Measurements from ENCODE around the gene ZNF521. TPM values are rescaled to one million over a fixed set of nuclear protein-coding genes. Genes with fewer than 3 reads are reported as not detected.
"Not testable (repeated sequence)": the region's sequence is repeated elsewhere in the genome, so short reads cannot be mapped to it uniquely, and the experiment has no call there.

The ZNF521 gene
- total RNA-seq, 1 experiment from 2014 or later, result not detected

GRCh38 chr18:25044694-25045093 lies 307.3 kb downstream of the ZNF521 start:
- Histone ChIP-seq H3K27me3 (ENCODE audit: low read length) (0 out of 2 replicates have a peak, but pooled peaks cover 3% of the 10 kb centered on the region), H3K4me1 (ENCODE audit: low read length) (no peaks in the 10 kb centered on the region), H3K9ac (ENCODE audit: low read length) (no peak overlapping the region), H3K4me3 (ENCODE audit: low read length) (no peak overlapping the region), H3K27ac (ENCODE audit: low read length) (no peak overlapping the region), H3K79me2 (ENCODE audit: low read length) (no peaks in the 10 kb centered on the region), H3K9me2 (replicated peaks; ENCODE audit: insufficient read depth, low read length) (no peaks in the 10 kb centered on the region), H3K4me2 (ENCODE audit: low read depth, low read length, poor library complexity, severe bottlenecking) (no peak overlapping the region), H2AFZ (ENCODE audit: low read length) (no peak overlapping the region), H3K36me3 (ENCODE audit: insufficient read depth, low read length) (no peaks in the 10 kb centered on the region), H4K20me1 (ENCODE audit: insufficient read depth, low read depth, low read length) (no peaks in the 10 kb centered on the region), H3K9me3 (ENCODE audit: low read length) (no peaks in the 10 kb centered on the region)
- DNase-seq, result no peak

DNA sequence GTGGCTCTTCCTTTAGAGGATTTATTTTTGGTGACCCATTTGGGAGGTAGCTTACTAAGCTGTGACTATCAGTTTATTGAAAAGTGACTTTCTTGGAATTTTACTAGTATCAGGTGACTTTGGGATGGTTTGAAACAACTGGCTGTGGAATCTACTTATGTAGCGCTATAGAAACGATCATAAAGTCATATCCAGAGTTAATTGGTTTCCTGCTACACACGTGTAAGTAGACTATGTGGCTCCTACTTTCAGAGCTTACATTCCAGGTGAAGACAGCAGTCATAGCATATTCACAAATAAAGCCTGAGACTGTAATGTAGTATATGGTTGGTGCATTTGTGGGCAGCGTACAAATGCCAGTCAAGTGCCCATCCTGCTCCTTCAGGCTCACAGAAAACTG lies 308.9 kb downstream of the ZNF521 start:
- no peaks in the 10 kb centered on the region for H4K20me1 ChIP-seq (ENCODE audit: insufficient read depth, low read depth, low read length)
- H3K4me3 ChIP-seq (ENCODE audit: low read length), result no peak overlapping the region
- no peaks in the 10 kb centered on the region for H3K9me2 ChIP-seq (replicated peaks; ENCODE audit: insufficient read depth, low read length)
- H2AFZ ChIP-seq (ENCODE audit: low read length), result no peak overlapping the region
- no peaks in the 10 kb centered on the region for H3K4me1 ChIP-seq (ENCODE audit: low read length)
- H3K9me3 ChIP-seq (ENCODE audit: low read length), result no peaks in the 10 kb centered on the region
- H3K27ac ChIP-seq (ENCODE audit: low read length), result no peak overlapping the region
- H3K79me2 ChIP-seq (ENCODE audit: low read length), result no peaks in the 10 kb centered on the region
- H3K36me3 ChIP-seq (ENCODE audit: insufficient read depth, low read length), result no peaks in the 10 kb centered on the region
- 0 out of 2 replicates have a peak, but pooled peaks cover 3% of the 10 kb centered on the region for H3K27me3 ChIP-seq (ENCODE audit: low read length)
- H3K9ac ChIP-seq (ENCODE audit: low read length), result no peak overlapping the region
- no peak for DNase-seq
- H3K4me2 ChIP-seq (ENCODE audit: low read depth, low read length, poor library complexity, severe bottlenecking), result no peak overlapping the region

- H3K36me3 ChIP-seq (ENCODE audit: insufficient read depth, low read length), result no peaks in the 10 kb centered on the region
- H3K4me2 ChIP-seq (ENCODE audit: low read depth, low read length, poor library complexity, severe bottlenecking), result no peak overlapping the region
- 0 out of 2 replicates have a peak, but pooled peaks cover 3% of the 10 kb centered on the region for H3K27me3 ChIP-seq (ENCODE audit: low read length)
- H3K9ac ChIP-seq (ENCODE audit: low read length), result no peak overlapping the region
- H2AFZ ChIP-seq (ENCODE audit: low read length), result no peak overlapping the region
- H3K79me2 ChIP-seq (ENCODE audit: low read length), result no peaks in the 10 kb centered on the region
- no peak overlapping the region for H3K4me3 ChIP-seq (ENCODE audit: low read length)
- H4K20me1 ChIP-seq (ENCODE audit: insufficient read depth, low read depth, low read length), result no peaks in the 10 kb centered on the region
- no peak overlapping the region for H3K27ac ChIP-seq (ENCODE audit: low read length)
- DNase-seq, result no peak
- H3K9me3 ChIP-seq (ENCODE audit: low read length), result no peaks in the 10 kb centered on the region
- H3K9me2 ChIP-seq (replicated peaks; ENCODE audit: insufficient read depth, low read length), result no peaks in the 10 kb centered on the region
- H3K4me1 ChIP-seq (ENCODE audit: low read length), result no peaks in the 10 kb centered on the region
Observed at GRCh38 chr18:25042641-25043051, 309.3 kb downstream of the ZNF521 start.

- DNase-seq, result no peak
- Histone ChIP-seq H3K27ac (ENCODE audit: low read length) (no peak overlapping the region), H3K4me2 (ENCODE audit: low read depth, low read length, poor library complexity, severe bottlenecking) (no peak overlapping the region), H3K79me2 (ENCODE audit: low read length) (no peaks in the 10 kb centered on the region), H3K4me3 (ENCODE audit: low read length) (no peak overlapping the region), H3K9me2 (replicated peaks; ENCODE audit: insufficient read depth, low read length) (no peaks in the 10 kb centered on the region), H2AFZ (ENCODE audit: low read length) (no peak overlapping the region), H4K20me1 (ENCODE audit: insufficient read depth, low read depth, low read length) (no peaks in the 10 kb centered on the region), H3K27me3 (ENCODE audit: low read length) (0 out of 2 replicates have a peak, but pooled peaks cover 3% of the 10 kb centered on the region), H3K4me1 (ENCODE audit: low read length) (no peaks in the 10 kb centered on the region), H3K9ac (ENCODE audit: low read length) (no peak overlapping the region), H3K36me3 (ENCODE audit: insufficient read depth, low read length) (no peaks in the 10 kb centered on the region), H3K9me3 (ENCODE audit: low read length) (no peaks in the 10 kb centered on the region)
Observed at GRCh38 chr18:25039781-25040180, 312.2 kb downstream of the ZNF521 start.

DNA sequence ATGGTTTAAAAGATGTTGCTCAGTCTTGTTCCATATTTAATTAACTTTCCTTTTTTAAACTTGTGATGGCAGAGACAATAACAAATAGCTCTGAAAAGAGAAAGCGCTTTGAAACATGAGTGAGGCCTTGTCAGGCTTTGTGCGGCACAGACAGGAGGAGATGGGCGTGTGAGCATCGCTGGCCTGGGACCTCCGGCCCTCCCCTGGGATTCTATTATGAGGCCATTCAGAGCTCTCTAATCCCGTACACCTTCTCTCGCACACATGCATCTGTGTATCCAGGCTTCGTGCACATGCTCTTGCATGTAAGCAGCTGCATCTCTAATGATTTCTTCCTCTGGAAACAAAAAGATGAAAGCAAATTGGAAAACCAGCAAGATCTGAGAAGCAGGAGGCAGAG lies 313.7 kb downstream of the ZNF521 start:
- Histone ChIP-seq H3K4me1 (ENCODE audit: low read length) (no peaks in the 10 kb centered on the region), H2AFZ (ENCODE audit: low read length) (no peak overlapping the region)

DNA sequence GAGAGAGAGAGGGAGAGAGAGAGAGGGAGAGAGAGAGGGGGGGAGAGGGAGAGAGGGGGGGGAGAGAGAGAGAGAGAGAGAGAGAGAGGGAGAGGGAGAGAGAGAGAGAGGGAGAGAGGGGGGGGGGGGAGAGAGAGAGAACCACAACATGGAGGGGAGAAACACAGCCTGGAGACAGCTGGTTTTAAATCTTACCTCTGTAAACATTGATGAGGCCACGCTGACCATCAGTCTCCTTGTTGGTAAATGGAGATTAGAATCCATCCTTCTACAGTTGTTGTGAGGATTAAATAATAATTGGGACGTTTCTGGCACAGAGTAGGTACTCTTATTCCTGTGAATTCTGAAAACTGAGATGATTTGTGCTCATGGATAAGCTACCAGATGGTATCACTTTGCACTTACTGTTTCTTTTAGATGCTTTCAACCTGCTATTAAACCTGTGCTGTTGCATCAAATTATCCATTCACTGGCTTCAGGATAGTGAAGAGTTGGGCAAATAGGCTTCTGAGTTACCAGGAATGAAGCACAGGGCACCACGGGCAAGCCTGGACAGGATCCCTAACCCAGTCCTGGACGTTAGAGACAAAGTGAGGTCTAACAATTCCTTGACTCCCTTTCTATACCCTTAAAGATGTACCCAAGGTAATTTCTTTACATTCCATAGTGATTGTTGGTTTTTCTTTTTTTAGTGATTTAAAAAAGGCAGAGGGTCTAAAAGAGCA lies 318.1 kb downstream of the ZNF521 start:
- Histone ChIP-seq H3K27ac (ENCODE audit: low read length) (no peak overlapping the region), H2AFZ (ENCODE audit: low read length) (no peak overlapping the region), H3K4me2 (ENCODE audit: low read depth, low read length, poor library complexity, severe bottlenecking) (no peak overlapping the region), H3K9me2 (replicated peaks; ENCODE audit: insufficient read depth, low read length) (no peaks in the 10 kb centered on the region), H3K27me3 (ENCODE audit: low read length) (no peaks in the 10 kb centered on the region), H3K36me3 (ENCODE audit: insufficient read depth, low read length) (no peaks in the 10 kb centered on the region), H3K9me3 (ENCODE audit: low read length) (no peaks in the 10 kb centered on the region), H3K4me1 (ENCODE audit: low read length) (no peaks in the 10 kb centered on the region), H3K4me3 (ENCODE audit: low read length) (no peak overlapping the region), H3K9ac (ENCODE audit: low read length) (no peak overlapping the region), H3K79me2 (ENCODE audit: low read length) (no peaks in the 10 kb centered on the region), H4K20me1 (ENCODE audit: insufficient read depth, low read depth, low read length) (no peaks in the 10 kb centered on the region)
- DNase-seq, result no peak

More for the DNA sequence above, 313.7 kb downstream of the ZNF521 start:
- Histone ChIP-seq H3K79me2 (ENCODE audit: low read length) (no peaks in the 10 kb centered on the region), H3K36me3 (ENCODE audit: insufficient read depth, low read length) (no peaks in the 10 kb centered on the region), H4K20me1 (ENCODE audit: insufficient read depth, low read depth, low read length) (no peaks in the 10 kb centered on the region), H3K9ac (ENCODE audit: low read length) (no peak overlapping the region), H3K4me2 (ENCODE audit: low read depth, low read length, poor library complexity, severe bottlenecking) (no peak overlapping the region), H3K27ac (ENCODE audit: low read length) (no peak overlapping the region), H3K4me3 (ENCODE audit: low read length) (no peak overlapping the region), H3K9me3 (ENCODE audit: low read length) (no peaks in the 10 kb centered on the region), H3K9me2 (replicated peaks; ENCODE audit: insufficient read depth, low read length) (no peaks in the 10 kb centered on the region), H3K27me3 (ENCODE audit: low read length) (0 out of 2 replicates have a peak, but pooled peaks cover 3% of the 10 kb centered on the region)
- no peak for DNase-seq

GRCh38 chr18:25033175-25033574 lies 318.8 kb downstream of the ZNF521 start:
- not testable (repeated sequence) for H3K27ac ChIP-seq (ENCODE audit: low read length); H3K4me1 ChIP-seq (ENCODE audit: low read length); H3K4me2 ChIP-seq (ENCODE audit: low read depth, low read length, poor library complexity, severe bottlenecking); H3K9me3 ChIP-seq (ENCODE audit: low read length); H3K27me3 ChIP-seq (ENCODE audit: low read length); H2AFZ ChIP-seq (ENCODE audit: low read length); H3K79me2 ChIP-seq (ENCODE audit: low read length); DNase-seq; H3K9ac ChIP-seq (ENCODE audit: low read length); H3K9me2 ChIP-seq (replicated peaks; ENCODE audit: insufficient read depth, low read length); H3K36me3 ChIP-seq (ENCODE audit: insufficient read depth, low read length); H4K20me1 ChIP-seq (ENCODE audit: insufficient read depth, low read depth, low read length); H3K4me3 ChIP-seq (ENCODE audit: low read length)

- DNase-seq, result no peak
- Histone ChIP-seq H3K4me2 (ENCODE audit: low read depth, low read length, poor library complexity, severe bottlenecking) (no peak overlapping the region), H3K9ac (ENCODE audit: low read length) (no peak overlapping the region), H2AFZ (ENCODE audit: low read length) (no peak overlapping the region), H3K27ac (ENCODE audit: low read length) (no peak overlapping the region), H3K79me2 (ENCODE audit: low read length) (no peaks in the 10 kb centered on the region), H3K9me3 (ENCODE audit: low read length) (no peaks in the 10 kb centered on the region), H3K4me3 (ENCODE audit: low read length) (no peak overlapping the region), H4K20me1 (ENCODE audit: insufficient read depth, low read depth, low read length) (no peaks in the 10 kb centered on the region), H3K36me3 (ENCODE audit: insufficient read depth, low read length) (no peaks in the 10 kb centered on the region), H3K4me1 (ENCODE audit: low read length) (no peaks in the 10 kb centered on the region), H3K9me2 (replicated peaks; ENCODE audit: insufficient read depth, low read length) (no peaks in the 10 kb centered on the region), H3K27me3 (ENCODE audit: low read length) (no peaks in the 10 kb centered on the region)
Observed at GRCh38 chr18:25029802-25030201, 322.2 kb downstream of the ZNF521 start.
